ENCODE results near the gene OR5AK2.
A peak's percentile ranks its signal among the peaks of the same experiment; 100 is the strongest.

GRCh38 chr11:57001674-57002401 is 13.1 kb downstream of the OR5AK2 start:
- no peak for TF ChIP-seq POLR2AphosphoS5 (IDR thresholded peaks at IDR 0.05)
- no peak for TF ChIP-seq POLR2A (IDR thresholded peaks at IDR 0.05)
- TF ChIP-seq CTCF (IDR thresholded peaks at IDR 0.05): peak in 1 of 5 experiments; percentile 10

Measured in transverse colon (tissue), 4 donors.